Osteocyte (in vitro differentiated cells): ENCODE results near the gene CST9. TPM values are rescaled to one million over a fixed set of nuclear protein-coding genes. Genes with fewer than 3 reads are reported as not detected.
A peak's percentile ranks its signal among the peaks of the same experiment; 100 is the strongest.

Experiments used
- DNase-seq: peaks from one replicate; pipeline ENCODE4 v3.0.0; 2021; ENCODE audit warnings: mixed read lengths; ENCODE audit not compliant: unreplicated experiment; ENCODE audit errors: extremely low spot score
- H3K27ac Mint-ChIP-seq: one replicate; pipeline ENCODE4 v1.8.0; 2021; ENCODE audit warnings: mild to moderate bottlenecking, mixed read lengths; ENCODE audit not compliant: unreplicated experiment
- H3K27me3 Mint-ChIP-seq: one replicate; pipeline ENCODE4 v1.8.0; 2021; ENCODE audit warnings: mixed read lengths; ENCODE audit not compliant: unreplicated experiment
- H3K36me3 Mint-ChIP-seq: one replicate; pipeline ENCODE4 v1.8.0; 2021; ENCODE audit warnings: mixed read lengths; ENCODE audit not compliant: unreplicated experiment
- H3K4me1 Mint-ChIP-seq: one replicate; pipeline ENCODE4 v1.8.0; 2021; ENCODE audit warnings: mixed read lengths; ENCODE audit not compliant: unreplicated experiment
- H3K4me3 Mint-ChIP-seq: one replicate; pipeline ENCODE4 v1.8.0; 2021; ENCODE audit warnings: mild to moderate bottlenecking, moderate library complexity, mixed read lengths; ENCODE audit not compliant: unreplicated experiment
- H3K9me3 Mint-ChIP-seq: one replicate; pipeline ENCODE4 v1.8.0; 2021; ENCODE audit warnings: mixed read lengths; ENCODE audit not compliant: unreplicated experiment
- total RNA-seq: library from RNA; stranded (reverse); gene quantifications from 2 replicates; pipeline ENCODE4 v1.2.1, GENCODE V29; 2021
- TF ChIP-seq, protein P1 (sequence below): fragments of 200-600 bp; sonication (generic); IDR thresholded peaks from 2 replicates; pipeline ENCODE4 v1.5.0; 2021; ENCODE audit warnings: antibody characterized with exemption, mild to moderate bottlenecking, moderate library complexity

CST9 gene
- total RNA-seq, 1 donor from 2014 or later = not detected

DNA sequence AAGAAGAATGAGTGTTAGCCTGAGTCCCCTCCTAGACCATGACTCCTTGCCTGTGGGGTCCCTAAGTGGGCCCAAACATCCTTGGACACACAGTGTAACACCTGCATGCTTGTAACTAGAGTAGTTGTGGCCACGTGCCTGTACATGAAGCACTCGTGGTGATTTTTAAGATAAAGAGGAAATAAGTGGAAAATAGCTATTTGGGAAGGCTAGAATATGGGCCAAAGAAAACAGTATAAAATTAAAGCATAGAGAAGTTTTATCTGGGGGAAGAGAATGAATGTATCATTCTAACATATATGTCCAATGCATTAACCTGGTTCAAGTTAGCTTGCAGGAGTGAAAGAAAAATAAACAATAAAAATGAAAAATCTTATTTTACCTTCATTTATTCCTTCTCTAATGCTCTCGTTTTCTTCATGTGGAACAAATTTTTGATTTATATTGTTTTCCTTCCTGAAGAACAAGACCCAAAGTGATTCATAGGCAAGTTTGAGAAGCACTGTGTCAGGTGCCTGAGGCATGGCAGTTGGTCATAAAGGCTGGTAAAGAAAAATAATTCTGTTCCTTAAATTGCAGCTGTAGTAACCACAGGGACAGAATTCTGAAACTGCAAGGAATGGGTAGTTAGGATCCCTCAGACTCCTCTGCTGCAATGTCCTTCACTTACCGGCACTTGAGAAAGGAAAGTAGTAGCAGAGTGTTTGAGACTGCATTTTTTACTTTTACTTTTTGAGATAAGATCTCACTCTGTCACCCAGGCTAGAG is 40.6 kb upstream of the CST9 start:
- TF ChIP-seq, protein P1, sequence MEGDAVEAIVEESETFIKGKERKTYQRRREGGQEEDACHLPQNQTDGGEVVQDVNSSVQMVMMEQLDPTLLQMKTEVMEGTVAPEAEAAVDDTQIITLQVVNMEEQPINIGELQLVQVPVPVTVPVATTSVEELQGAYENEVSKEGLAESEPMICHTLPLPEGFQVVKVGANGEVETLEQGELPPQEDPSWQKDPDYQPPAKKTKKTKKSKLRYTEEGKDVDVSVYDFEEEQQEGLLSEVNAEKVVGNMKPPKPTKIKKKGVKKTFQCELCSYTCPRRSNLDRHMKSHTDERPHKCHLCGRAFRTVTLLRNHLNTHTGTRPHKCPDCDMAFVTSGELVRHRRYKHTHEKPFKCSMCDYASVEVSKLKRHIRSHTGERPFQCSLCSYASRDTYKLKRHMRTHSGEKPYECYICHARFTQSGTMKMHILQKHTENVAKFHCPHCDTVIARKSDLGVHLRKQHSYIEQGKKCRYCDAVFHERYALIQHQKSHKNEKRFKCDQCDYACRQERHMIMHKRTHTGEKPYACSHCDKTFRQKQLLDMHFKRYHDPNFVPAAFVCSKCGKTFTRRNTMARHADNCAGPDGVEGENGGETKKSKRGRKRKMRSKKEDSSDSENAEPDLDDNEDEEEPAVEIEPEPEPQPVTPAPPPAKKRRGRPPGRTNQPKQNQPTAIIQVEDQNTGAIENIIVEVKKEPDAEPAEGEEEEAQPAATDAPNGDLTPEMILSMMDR = no peak
- no peak overlapping the region for H3K4me3 Mint-ChIP-seq
- H3K9me3 Mint-ChIP-seq = peaks cover 3% of the 10 kb centered on the region

DNA sequence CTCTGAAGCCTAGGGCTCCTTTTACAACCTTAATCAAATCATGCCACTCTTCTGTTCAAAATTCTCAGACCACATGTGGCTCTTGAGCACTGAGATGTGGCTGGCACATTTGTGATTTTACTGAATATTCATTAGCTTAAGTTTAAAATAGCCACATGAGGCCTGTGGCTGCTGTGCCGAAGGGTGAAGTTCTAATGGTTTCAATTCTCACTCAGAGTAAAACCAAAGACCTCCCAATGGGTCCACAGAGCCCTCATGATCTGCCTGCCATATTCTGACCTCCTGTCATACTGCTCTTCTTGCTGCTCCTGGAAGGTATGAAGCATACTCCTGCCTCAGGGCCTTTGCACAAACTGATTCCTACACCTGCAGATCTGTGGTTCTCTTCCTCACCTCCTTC is 39.9 kb upstream of the CST9 start:
- Mint-ChIP-seq H3K4me3 (no peak overlapping the region), H3K4me1 (peaks cover 57% of the 10 kb centered on the region), H3K36me3 (no peaks in the 10 kb centered on the region), H3K9me3 (peaks cover 3% of the 10 kb centered on the region), H3K27me3 (no peaks in the 10 kb centered on the region), H3K27ac (peak overlapping the region; percentile 29)
- no peak for DNase-seq
- TF ChIP-seq, protein P1 = no peak

More for the DNA sequence above, 40.6 kb upstream of the CST9 start:
- DNase-seq = no peak
- Mint-ChIP-seq H3K4me1 (peaks cover 50% of the 10 kb centered on the region), H3K27me3 (no peaks in the 10 kb centered on the region), H3K36me3 (no peaks in the 10 kb centered on the region), H3K27ac (peak overlapping the region; percentile 29)

DNA sequence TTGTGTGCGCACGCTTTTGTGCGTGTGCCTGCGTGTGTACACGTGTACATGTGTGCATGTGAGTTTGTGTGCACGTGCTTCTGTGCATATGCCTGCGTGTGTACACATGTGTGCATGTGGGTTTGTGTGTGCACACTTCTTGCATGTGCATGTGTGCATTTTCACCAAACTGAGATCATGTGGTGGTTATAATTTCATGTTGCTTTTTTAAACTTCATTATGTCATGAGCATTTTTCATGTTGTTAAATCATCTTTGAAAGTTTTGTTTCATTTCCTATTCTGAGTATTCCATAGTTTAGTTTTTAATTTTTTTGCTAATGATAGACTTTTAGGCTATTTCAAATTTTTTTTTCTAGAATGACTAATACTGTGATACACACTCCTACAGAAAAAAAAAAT is 38.4 kb upstream of the CST9 start:
- Mint-ChIP-seq H3K9me3 (peaks cover 3% of the 10 kb centered on the region), H3K27me3 (no peaks in the 10 kb centered on the region), H3K27ac (no peak overlapping the region), H3K4me1 (peaks cover 60% of the 10 kb centered on the region), H3K4me3 (no peak overlapping the region), H3K36me3 (no peaks in the 10 kb centered on the region)
- DNase-seq = no peak
- TF ChIP-seq, protein P1 = no peak

DNA sequence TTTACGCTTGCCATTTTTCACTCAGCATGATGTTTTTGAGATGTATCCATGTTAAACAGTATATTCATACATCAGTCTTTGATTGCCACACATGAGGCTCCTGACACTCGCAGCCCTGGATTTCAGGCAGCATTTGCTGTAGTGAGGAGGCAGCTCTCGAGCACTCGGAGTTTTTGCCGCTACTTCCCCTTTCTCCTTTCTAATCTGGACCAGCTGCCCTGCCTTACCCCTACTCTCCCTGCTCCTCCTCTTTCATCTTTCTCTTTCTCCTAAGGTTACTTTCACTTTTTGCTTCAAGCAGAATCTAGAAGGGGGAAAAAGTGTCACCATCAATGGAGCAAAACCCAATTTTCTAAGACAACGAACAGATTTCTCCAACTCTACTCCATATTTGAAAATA is 37.9 kb upstream of the CST9 start:
- Mint-ChIP-seq H3K9me3 (no peaks in the 10 kb centered on the region), H3K27me3 (no peaks in the 10 kb centered on the region), H3K27ac (no peak overlapping the region), H3K4me1 (peaks cover 60% of the 10 kb centered on the region), H3K36me3 (no peaks in the 10 kb centered on the region), H3K4me3 (no peak overlapping the region)
- TF ChIP-seq, protein P1 = no peak
- no peak for DNase-seq

DNA sequence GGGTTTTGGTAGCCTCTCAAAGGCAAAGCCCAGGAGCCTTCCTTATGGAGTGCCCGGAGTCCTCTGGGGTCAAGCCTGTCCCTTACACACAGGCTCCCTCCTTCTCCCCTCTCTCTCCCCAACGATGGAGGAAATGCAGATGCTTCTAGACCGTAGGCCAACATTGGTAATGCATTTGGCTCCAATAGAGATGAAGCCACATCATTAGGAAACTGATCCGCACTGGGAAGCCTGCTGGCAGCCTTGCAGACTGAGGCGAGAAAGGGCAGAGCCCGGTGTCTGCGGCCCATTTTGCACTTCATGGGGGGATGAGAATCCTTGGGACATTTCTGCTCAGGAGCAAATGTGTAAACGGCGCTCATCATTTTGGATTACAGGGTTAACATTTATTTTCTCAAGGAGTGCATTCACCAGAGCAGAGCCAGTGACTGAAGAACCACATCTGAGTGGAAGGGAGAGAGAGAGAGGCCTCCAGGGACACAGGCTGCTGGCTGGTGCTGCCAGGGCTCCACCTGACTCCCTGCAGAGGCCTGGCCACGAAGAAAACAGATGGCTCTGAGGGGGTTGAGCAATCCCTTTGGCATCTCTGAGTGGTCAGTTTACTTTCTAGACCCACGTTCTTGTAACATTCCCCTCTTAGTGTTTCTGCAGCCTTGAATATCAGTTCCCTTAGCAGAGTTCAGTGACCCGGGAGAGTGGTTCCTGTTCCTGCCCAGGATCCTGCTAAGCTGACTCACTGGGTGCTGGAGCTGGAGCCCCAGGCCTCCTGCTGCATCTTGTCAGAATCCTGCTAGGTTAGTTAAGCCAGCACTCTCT is 36.4 kb upstream of the CST9 start:
- TF ChIP-seq, protein P1 = no peak
- Mint-ChIP-seq H3K9me3 (no peaks in the 10 kb centered on the region), H3K27ac (peak overlapping the region; percentile 48), H3K36me3 (no peaks in the 10 kb centered on the region), H3K4me1 (peaks cover 55% of the 10 kb centered on the region), H3K4me3 (no peak overlapping the region), H3K27me3 (no peaks in the 10 kb centered on the region)
- DNase-seq = peak; percentile 80
